ENCODE data around the gene GP9. TPM values are rescaled to one million over a fixed set of nuclear protein-coding genes. Genes with fewer than 3 reads are reported as not detected.

The GP9 gene
- polyA plus RNA-seq, 1 donor from 2014 or later: not detected

DNA sequence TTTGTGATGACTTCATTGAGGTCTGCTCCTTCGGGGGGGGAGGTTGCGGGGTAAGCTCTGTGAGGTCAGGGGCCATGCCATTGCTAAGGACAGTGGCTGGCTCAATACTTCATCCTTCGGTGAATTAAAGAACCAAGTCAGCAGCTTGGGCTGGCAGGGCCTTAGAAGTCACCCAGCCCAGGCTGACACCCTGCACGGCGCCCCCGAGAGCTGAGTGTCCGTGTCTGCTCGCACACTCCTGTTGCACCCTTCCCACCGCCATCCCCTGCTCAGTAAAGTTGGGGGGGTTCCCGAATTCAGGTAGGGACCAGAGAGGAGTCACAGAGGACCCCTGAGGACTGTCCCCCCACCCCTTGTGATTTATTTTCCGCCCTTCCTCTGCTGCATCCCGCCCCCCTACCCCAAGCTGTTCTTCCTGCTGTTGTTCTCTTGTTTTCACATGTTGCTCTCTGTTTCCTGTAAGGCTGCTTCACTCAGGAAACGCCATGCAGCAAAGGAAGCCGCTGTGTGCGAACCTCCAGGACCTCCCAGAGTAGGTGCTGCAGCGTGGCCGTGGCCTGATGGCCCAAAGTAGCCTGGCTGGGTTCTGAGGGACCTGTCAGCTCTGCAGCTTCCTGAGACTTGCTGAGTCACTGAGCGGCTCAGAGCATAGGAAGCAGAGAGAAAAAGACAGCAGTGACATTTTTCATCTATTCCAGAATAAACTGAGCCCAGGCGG, 45.0 kb upstream of the GP9 start:
- Histone ChIP-seq H2AFZ (ENCODE audit: low read depth, low read length) (no peak overlapping the region), H4K20me1 (ENCODE audit: insufficient read depth) (no peaks in the 10 kb centered on the region), H3K9ac (ENCODE audit: low read length) (no peak overlapping the region)

DNA sequence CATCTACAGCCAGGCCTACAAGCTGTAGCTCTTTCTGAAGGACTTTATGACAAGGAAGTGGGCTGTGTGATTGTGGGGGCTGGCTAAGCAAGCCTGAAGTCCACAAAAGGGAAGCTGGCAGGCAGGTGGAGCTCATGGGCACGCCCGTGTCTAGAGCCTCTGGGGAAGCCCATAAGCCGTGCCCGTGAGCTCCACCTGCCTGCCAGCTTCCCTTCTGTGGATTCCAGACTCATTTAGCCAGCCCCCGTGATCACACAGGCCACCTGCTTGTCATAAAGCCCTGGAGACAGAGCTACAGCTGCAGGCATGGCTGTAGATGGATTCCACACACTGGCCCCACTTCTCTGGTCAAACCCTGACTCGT, 44.2 kb upstream of the GP9 start:
- Histone ChIP-seq H3K36me3 (ENCODE audit: insufficient read depth, low read length) (no peaks in the 10 kb centered on the region), H3F3A (ENCODE audit: insufficient read depth, low read length, poor library complexity, severe bottlenecking) (no peaks in the 10 kb centered on the region), H3K4me3 (ENCODE audit: low read length) (no peak overlapping the region), H2AFZ (ENCODE audit: low read depth, low read length) (no peak overlapping the region), H3K9ac (ENCODE audit: low read length) (no peak overlapping the region), H3K4me2 (ENCODE audit: low read length) (no peak overlapping the region), H3K27me3 (ENCODE audit: insufficient read depth, low read depth, low read length) (no peaks in the 10 kb centered on the region), H3K27ac (ENCODE audit: low read length) (no peak overlapping the region), H3K9me3 (ENCODE audit: low read length) (no peaks in the 10 kb centered on the region), H3K79me2 (replicated peaks; ENCODE audit: insufficient read depth, low read length) (no peaks in the 10 kb centered on the region), H3K9me2 (ENCODE audit: insufficient read depth, low read length) (no peaks in the 10 kb centered on the region), H4K20me1 (ENCODE audit: insufficient read depth) (no peaks in the 10 kb centered on the region)
- no peak for TF ChIP-seq SMC3 (conservative IDR thresholded peaks at IDR 0.05; ENCODE audit: poor library complexity)
- no peak for TF ChIP-seq RAD21 (conservative IDR thresholded peaks at IDR 0.05)
- TF ChIP-seq, protein P1, sequence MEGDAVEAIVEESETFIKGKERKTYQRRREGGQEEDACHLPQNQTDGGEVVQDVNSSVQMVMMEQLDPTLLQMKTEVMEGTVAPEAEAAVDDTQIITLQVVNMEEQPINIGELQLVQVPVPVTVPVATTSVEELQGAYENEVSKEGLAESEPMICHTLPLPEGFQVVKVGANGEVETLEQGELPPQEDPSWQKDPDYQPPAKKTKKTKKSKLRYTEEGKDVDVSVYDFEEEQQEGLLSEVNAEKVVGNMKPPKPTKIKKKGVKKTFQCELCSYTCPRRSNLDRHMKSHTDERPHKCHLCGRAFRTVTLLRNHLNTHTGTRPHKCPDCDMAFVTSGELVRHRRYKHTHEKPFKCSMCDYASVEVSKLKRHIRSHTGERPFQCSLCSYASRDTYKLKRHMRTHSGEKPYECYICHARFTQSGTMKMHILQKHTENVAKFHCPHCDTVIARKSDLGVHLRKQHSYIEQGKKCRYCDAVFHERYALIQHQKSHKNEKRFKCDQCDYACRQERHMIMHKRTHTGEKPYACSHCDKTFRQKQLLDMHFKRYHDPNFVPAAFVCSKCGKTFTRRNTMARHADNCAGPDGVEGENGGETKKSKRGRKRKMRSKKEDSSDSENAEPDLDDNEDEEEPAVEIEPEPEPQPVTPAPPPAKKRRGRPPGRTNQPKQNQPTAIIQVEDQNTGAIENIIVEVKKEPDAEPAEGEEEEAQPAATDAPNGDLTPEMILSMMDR (IDR thresholded peaks at IDR 0.05; ENCODE audit: poor library complexity, severe bottlenecking): no peak
- TF ChIP-seq, protein P2, sequence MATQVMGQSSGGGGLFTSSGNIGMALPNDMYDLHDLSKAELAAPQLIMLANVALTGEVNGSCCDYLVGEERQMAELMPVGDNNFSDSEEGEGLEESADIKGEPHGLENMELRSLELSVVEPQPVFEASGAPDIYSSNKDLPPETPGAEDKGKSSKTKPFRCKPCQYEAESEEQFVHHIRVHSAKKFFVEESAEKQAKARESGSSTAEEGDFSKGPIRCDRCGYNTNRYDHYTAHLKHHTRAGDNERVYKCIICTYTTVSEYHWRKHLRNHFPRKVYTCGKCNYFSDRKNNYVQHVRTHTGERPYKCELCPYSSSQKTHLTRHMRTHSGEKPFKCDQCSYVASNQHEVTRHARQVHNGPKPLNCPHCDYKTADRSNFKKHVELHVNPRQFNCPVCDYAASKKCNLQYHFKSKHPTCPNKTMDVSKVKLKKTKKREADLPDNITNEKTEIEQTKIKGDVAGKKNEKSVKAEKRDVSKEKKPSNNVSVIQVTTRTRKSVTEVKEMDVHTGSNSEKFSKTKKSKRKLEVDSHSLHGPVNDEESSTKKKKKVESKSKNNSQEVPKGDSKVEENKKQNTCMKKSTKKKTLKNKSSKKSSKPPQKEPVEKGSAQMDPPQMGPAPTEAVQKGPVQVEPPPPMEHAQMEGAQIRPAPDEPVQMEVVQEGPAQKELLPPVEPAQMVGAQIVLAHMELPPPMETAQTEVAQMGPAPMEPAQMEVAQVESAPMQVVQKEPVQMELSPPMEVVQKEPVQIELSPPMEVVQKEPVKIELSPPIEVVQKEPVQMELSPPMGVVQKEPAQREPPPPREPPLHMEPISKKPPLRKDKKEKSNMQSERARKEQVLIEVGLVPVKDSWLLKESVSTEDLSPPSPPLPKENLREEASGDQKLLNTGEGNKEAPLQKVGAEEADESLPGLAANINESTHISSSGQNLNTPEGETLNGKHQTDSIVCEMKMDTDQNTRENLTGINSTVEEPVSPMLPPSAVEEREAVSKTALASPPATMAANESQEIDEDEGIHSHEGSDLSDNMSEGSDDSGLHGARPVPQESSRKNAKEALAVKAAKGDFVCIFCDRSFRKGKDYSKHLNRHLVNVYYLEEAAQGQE (IDR thresholded peaks at IDR 0.05; ENCODE audit: borderline replicate concordance): no peak
- no peak for TF ChIP-seq POLR2AphosphoS5 (IDR thresholded peaks at IDR 0.05)
- no peak for TF ChIP-seq EP300 (conservative IDR thresholded peaks at IDR 0.05; ENCODE audit: poor library complexity, severe bottlenecking)
- TF ChIP-seq EZH2 (IDR thresholded peaks at IDR 0.05; ENCODE audit: borderline replicate concordance, insufficient read depth, low read length, poor library complexity, severe bottlenecking): no peak
- no peak for TF ChIP-seq MXI1 (conservative IDR thresholded peaks at IDR 0.05; ENCODE audit: poor library complexity, severe bottlenecking)
- no peak for TF ChIP-seq TAF1 (IDR thresholded peaks at IDR 0.05; ENCODE audit: low read depth)

More for the DNA sequence above, 45.0 kb upstream of the GP9 start:
- Histone ChIP-seq H3K27ac (ENCODE audit: low read length) (no peak overlapping the region), H3K9me2 (ENCODE audit: insufficient read depth, low read length) (no peaks in the 10 kb centered on the region), H3K4me3 (ENCODE audit: low read length) (no peak overlapping the region), H3K79me2 (replicated peaks; ENCODE audit: insufficient read depth, low read length) (no peaks in the 10 kb centered on the region), H3K9me3 (ENCODE audit: low read length) (no peaks in the 10 kb centered on the region), H3F3A (ENCODE audit: insufficient read depth, low read length, poor library complexity, severe bottlenecking) (no peaks in the 10 kb centered on the region), H3K4me2 (ENCODE audit: low read length) (no peak overlapping the region), H3K27me3 (ENCODE audit: insufficient read depth, low read depth, low read length) (no peaks in the 10 kb centered on the region), H3K36me3 (ENCODE audit: insufficient read depth, low read length) (no peaks in the 10 kb centered on the region)
- TF ChIP-seq, protein P2 (IDR thresholded peaks at IDR 0.05; ENCODE audit: borderline replicate concordance): no peak
